ENCODE measurements around the gene PCED1A. TPM values are rescaled to one million over a fixed set of nuclear protein-coding genes. Genes with fewer than 3 reads are reported as not detected.
A peak's percentile ranks its signal among the peaks of the same experiment; 100 is the strongest.

PCED1A gene
- total RNA-seq, 2 donors from 2014 or later: 45.8 to 47.0 TPM

DNA sequence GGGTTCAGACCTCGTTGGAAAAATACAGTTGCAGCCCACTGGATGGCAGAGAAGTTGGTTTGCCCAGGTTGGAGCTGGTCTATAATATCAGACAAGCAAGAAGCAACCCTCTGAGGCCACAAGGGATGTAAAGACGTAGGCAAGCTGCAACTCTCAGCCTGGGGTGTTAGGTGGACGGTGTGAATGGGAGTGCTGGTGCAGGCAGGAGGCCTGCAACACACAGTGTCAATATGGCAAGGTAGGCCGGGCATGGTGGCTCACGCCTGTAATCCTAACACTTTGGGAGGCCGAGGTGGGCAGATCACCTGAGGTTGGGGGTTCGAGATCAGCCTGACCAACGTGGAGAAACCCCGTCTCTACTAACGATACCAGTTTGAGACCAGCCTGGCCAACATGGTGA, 10.6 kb upstream of the PCED1A start:
- Mint-ChIP-seq H3K27ac (peak overlapping the region; percentile 88), H3K36me3 (ENCODE audit: low read depth) (no peaks in the 10 kb centered on the region), H3K4me1 (peaks cover 11% of the 10 kb centered on the region), H3K27me3 (no peaks in the 10 kb centered on the region), H3K4me3 (no peak overlapping the region)
- DNase-seq (no peak), ATAC-seq (no peak)
- H3K9me3 ChIP-seq (ENCODE audit: control insufficient read depth, low read length, poor library complexity, severe bottlenecking): no peaks in the 10 kb centered on the region

DNA sequence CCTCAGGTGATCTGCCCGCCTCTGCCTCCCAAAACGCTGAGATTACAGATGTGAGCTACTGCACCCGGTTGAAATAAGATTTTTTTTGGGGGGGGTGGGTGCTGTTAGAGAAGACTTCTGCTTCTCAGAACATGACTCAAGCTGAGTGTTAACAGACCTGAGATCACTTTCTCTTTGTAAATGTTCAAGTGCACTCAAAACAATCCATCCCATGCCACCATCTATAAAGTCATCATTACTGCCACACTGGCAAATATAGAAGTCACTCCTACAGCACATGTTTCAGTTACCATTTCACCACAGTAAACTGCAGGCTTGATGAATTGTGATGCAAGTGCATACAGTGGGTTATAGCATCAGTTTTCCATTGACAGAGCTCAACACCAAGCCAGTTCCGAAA, 9.1 kb upstream of the PCED1A start:
- ATAC-seq: no peak
- H3K36me3 Mint-ChIP-seq (ENCODE audit: low read depth): peaks cover under 1% of the 10 kb centered on the region

GRCh38 chr20:2847802-2848201, 7.3 kb upstream of the PCED1A start:
- no peaks in the 10 kb centered on the region for H3K9me3 ChIP-seq (ENCODE audit: control insufficient read depth, low read length, poor library complexity, severe bottlenecking)
- DNase-seq (no peak), ATAC-seq (no peak)
- Mint-ChIP-seq H3K4me1 (peaks cover 24% of the 10 kb centered on the region), H3K27ac (peak overlapping the region; percentile 84), H3K27me3 (no peaks in the 10 kb centered on the region), H3K4me3 (no peak overlapping the region), H3K36me3 (ENCODE audit: low read depth) (peaks cover 2% of the 10 kb centered on the region)

More for the DNA sequence above, 9.1 kb upstream of the PCED1A start:
- Mint-ChIP-seq H3K27me3 (no peaks in the 10 kb centered on the region), H3K4me1 (peaks cover 16% of the 10 kb centered on the region), H3K27ac (no peak overlapping the region), H3K4me3 (no peak overlapping the region)
- DNase-seq: no peak
- no peaks in the 10 kb centered on the region for H3K9me3 ChIP-seq (ENCODE audit: control insufficient read depth, low read length, poor library complexity, severe bottlenecking)

DNA sequence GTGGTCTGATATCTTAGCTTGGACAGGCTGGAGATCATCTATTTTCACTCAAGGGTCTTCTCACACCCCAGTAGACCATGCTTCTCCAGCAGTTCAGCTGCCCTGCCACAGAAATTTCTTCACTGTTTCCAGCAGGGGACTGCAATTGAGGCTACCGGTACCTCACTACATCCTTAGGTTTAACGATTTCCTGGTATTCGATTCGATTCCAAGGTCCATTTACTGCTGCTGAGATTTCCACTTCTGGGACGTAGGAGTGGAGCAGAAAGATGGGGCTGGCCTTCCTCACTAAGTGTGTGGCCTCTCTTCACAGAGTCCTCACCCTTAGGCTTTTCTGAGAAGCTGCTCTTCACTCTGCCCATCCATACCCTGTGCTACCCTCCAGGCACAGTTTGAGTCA, 6.2 kb upstream of the PCED1A start:
- H3K4me1 Mint-ChIP-seq: peaks cover 20% of the 10 kb centered on the region
- ATAC-seq (no peak), DNase-seq (no peak)
- no peak overlapping the region for H3K27ac Mint-ChIP-seq
- H3K4me3 Mint-ChIP-seq: no peak overlapping the region
- peaks cover 2% of the 10 kb centered on the region for H3K36me3 Mint-ChIP-seq (ENCODE audit: low read depth)
- H3K27me3 Mint-ChIP-seq: no peaks in the 10 kb centered on the region
- no peaks in the 10 kb centered on the region for H3K9me3 ChIP-seq (ENCODE audit: control insufficient read depth, low read length, poor library complexity, severe bottlenecking)

GRCh38 chr20:2845607-2846006, 5.2 kb upstream of the PCED1A start:
- H3K36me3 Mint-ChIP-seq (ENCODE audit: low read depth): peaks cover 2% of the 10 kb centered on the region
- DNase-seq (no peak), ATAC-seq (no peak)
- H3K27ac Mint-ChIP-seq: peak overlapping the region; percentile 86
- peaks cover 24% of the 10 kb centered on the region for H3K4me1 Mint-ChIP-seq
- no peak overlapping the region for H3K4me3 Mint-ChIP-seq
- no peaks in the 10 kb centered on the region for H3K27me3 Mint-ChIP-seq
- no peaks in the 10 kb centered on the region for H3K9me3 ChIP-seq (ENCODE audit: control insufficient read depth, low read length, poor library complexity, severe bottlenecking)

GRCh38 chr20:2840967-2841531, 594 bp upstream of the PCED1A start:
- ATAC-seq: peak; percentile 27
- peak in 1 of 3 donors; percentile 27 for DNase-seq
- no peaks in the 10 kb centered on the region for H3K9me3 ChIP-seq (ENCODE audit: control insufficient read depth, low read length, poor library complexity, severe bottlenecking)
- H3K4me1 Mint-ChIP-seq: peaks cover 35% of the 10 kb centered on the region
- peak overlapping the region; percentile 86 for H3K27ac Mint-ChIP-seq
- H3K36me3 Mint-ChIP-seq (ENCODE audit: low read depth): peaks cover 8% of the 10 kb centered on the region
- H3K4me3 Mint-ChIP-seq: peak overlapping the region; percentile 86
- H3K27me3 Mint-ChIP-seq: no peaks in the 10 kb centered on the region

GRCh38 chr20:2839732-2840137, 720 bp downstream of the PCED1A start:
- no peak for DNase-seq
- H3K27me3 Mint-ChIP-seq: no peaks in the 10 kb centered on the region
- H3K36me3 Mint-ChIP-seq (ENCODE audit: low read depth): peaks cover 8% of the 10 kb centered on the region

GRCh38 chr20:2838847-2839671, 1.4 kb downstream of the PCED1A start:
- Mint-ChIP-seq H3K27me3 (no peaks in the 10 kb centered on the region), H3K4me3 (peak overlapping the region; percentile 86), H3K27ac (peak overlapping the region; percentile 86), H3K4me1 (peaks cover 26% of the 10 kb centered on the region), H3K36me3 (ENCODE audit: low read depth) (peaks cover 5% of the 10 kb centered on the region)
- H3K9me3 ChIP-seq (ENCODE audit: control insufficient read depth, low read length, poor library complexity, severe bottlenecking): no peaks in the 10 kb centered on the region
- no peak for DNase-seq
- no peak for ATAC-seq

More at GRCh38 chr20:2839732-2840137, 720 bp downstream of the PCED1A start:
- H3K27ac Mint-ChIP-seq: peak overlapping the region; percentile 86
- H3K9me3 ChIP-seq (ENCODE audit: control insufficient read depth, low read length, poor library complexity, severe bottlenecking): no peaks in the 10 kb centered on the region
- peaks cover 30% of the 10 kb centered on the region for H3K4me1 Mint-ChIP-seq
- peak overlapping the region; percentile 86 for H3K4me3 Mint-ChIP-seq
- ATAC-seq: no peak

GRCh38 chr20:2838170-2838797, 2.2 kb downstream of the PCED1A start:
- H3K27ac Mint-ChIP-seq: no peak overlapping the region
- H3K9me3 ChIP-seq (ENCODE audit: control insufficient read depth, low read length, poor library complexity, severe bottlenecking): no peaks in the 10 kb centered on the region
- no peaks in the 10 kb centered on the region for H3K27me3 Mint-ChIP-seq
- DNase-seq (no peak), ATAC-seq (no peak)
- H3K4me3 Mint-ChIP-seq: no peak overlapping the region
- peaks cover 5% of the 10 kb centered on the region for H3K36me3 Mint-ChIP-seq (ENCODE audit: low read depth)
- peaks cover 24% of the 10 kb centered on the region for H3K4me1 Mint-ChIP-seq

DNA sequence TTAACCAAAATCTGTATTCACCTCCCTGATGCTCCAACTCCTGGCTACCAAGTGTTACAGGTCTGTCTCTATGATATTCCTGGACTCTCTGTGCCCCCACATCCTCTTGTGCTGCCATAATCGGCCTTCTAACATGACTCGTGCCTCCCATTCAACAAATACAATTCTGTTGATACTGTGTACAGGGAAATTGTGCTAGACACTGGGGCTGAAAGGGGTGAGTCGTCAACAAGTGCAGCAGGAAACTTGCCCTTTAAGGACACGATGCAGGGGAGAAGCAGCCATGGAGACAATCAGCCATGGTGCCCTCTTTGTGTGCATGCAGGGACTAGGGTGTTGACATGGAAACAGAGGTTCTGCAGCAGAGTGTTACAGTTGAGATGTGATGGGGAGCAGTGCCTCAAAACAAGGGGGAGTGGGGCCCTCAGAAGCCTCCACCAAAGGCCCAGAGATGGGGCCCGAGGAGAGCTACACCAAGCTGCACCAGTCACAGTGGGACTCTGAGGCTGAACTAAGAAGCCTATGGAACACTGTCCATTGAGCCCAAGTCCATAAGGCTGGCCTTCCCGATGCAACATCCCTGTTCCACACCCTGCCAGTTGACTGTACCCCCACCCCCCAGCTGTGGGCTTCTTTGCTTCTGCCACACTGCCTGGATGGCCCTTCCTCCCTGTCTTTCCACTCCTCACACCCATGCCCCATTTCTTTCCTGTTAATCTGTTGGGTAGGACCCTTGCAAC, 3.1 kb downstream of the PCED1A start:
- peak overlapping the region; percentile 29 for H3K27ac Mint-ChIP-seq
- DNase-seq (no peak), ATAC-seq (no peak)
- no peaks in the 10 kb centered on the region for H3K9me3 ChIP-seq (ENCODE audit: control insufficient read depth, low read length, poor library complexity, severe bottlenecking)
- H3K36me3 Mint-ChIP-seq (ENCODE audit: low read depth): peaks cover 5% of the 10 kb centered on the region
- H3K4me3 Mint-ChIP-seq: no peak overlapping the region
- H3K27me3 Mint-ChIP-seq: no peaks in the 10 kb centered on the region
- peaks cover 25% of the 10 kb centered on the region for H3K4me1 Mint-ChIP-seq

- ATAC-seq: no peak
- Mint-ChIP-seq H3K27ac (peak overlapping the region; percentile 5), H3K36me3 (ENCODE audit: low read depth) (peaks cover 5% of the 10 kb centered on the region), H3K4me1 (peaks cover 22% of the 10 kb centered on the region), H3K27me3 (no peaks in the 10 kb centered on the region), H3K4me3 (no peak overlapping the region)
- DNase-seq: no peak
- H3K9me3 ChIP-seq (ENCODE audit: control insufficient read depth, low read length, poor library complexity, severe bottlenecking): no peaks in the 10 kb centered on the region
Observed at GRCh38 chr20:2836035-2836434, 4.4 kb downstream of the PCED1A start.

DNA sequence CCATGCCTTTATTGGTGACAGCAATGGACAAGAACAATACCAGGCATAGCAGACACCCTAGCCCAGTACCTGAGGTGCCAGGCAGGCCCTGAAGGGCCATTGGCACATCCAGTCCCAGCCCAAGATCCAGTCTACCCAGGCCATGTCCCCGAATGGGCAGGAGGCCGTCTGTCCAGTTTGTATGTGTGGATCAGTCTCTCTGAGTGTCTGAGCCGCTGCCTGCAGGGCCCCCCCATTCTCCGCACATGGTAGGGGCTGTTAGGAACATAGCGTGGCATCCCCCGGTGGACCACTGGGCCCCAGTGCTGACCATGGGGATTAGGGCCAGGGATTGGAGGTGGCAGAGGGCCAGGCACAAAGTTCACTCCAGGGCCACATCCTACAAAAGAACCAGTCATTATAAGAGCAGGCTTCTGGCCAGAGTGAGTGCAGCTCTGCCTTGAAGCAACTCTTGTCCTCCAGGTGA, 5.1 kb downstream of the PCED1A start:
- peaks cover 22% of the 10 kb centered on the region for H3K4me1 Mint-ChIP-seq
- H3K27me3 Mint-ChIP-seq: no peaks in the 10 kb centered on the region
- no peak overlapping the region for H3K4me3 Mint-ChIP-seq
- peaks cover 5% of the 10 kb centered on the region for H3K36me3 Mint-ChIP-seq (ENCODE audit: low read depth)
- DNase-seq: no peak
- no peak for ATAC-seq
- H3K27ac Mint-ChIP-seq: no peak overlapping the region
- no peaks in the 10 kb centered on the region for H3K9me3 ChIP-seq (ENCODE audit: control insufficient read depth, low read length, poor library complexity, severe bottlenecking)

Data from T-helper 17 cell (primary cell).